NCI-H1694 (cell line): ENCODE measurements around the gene TAF15.

Source experiments
- DNase-seq: peaks from one replicate; lab custom pipeline; 2025; lab: John Stamatoyannopoulos, UW

The TAF15 gene

DNA sequence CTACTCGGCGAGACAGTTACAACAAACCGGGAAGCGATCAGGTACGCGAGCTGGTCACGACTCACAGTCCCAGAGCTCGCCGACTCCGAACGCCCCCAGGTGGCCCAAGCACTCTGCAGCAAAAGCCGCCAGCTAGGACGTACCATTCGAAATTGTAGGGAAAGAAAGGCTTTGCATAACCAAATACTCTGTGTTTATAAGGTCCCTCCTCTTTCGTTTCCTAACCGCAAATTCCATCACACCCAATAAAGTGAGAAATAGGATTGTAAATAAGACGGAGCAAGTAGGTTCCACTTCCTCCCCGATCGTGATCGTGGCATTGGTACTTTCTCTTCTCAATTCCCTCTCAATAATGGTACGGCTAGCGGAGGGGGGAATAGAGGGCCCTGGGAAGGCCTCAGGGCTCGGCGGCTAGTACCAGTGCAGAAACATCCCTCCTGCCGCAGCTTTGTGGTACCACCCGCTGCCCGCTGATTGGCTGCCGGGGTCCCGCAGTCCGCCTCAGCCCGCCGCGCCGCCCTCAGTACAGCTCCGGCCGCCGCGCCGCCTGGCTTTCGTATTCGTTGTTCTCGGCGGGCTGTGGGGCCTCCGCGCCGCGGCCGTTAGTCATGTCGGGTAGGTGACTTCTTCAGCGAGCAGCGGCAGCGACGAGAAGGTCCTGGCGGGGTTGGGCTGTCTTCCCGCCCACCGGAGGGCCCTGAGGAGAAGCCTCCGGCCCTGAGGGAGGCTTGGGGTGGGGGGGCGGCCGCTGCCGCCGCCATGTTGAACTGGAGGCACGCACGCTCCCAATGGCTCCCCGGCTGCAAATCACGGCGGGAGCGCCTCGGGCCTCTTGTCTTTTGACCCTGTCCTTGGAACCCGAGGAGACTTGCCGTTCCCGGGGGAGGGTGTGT, at the start of gene TAF15:
Gene TAF15, plus strand, starts transcription at position 523 of the 893 bp plus-strand sequence. Its CDS starts 86 bp downstream, at position 609.
- peak; percentile 97 for DNase-seq

DNA sequence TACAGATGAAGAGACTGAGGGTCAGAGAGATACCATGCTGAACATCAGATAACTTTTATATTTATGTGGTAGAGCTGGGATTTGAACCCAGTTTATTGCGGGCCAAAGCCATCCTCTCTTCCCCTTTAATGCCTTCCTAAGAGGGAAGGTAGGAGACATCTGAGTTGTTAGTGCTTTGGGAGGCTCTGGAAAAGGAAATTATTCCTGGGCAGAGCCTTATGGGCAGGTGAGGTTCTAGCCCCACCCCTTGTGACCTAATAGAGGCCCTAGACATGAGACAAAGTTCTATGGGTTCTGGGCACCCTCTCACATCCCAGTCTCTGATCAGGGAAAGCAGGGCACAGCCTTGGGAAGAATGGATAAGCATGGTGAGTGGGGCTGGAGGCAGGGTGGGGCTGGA, 48.7 kb upstream of the TAF15 start, which contains the start of gene C17orf50:
Gene C17orf50, plus strand, starts transcription at position 301 of the 400 bp plus-strand sequence. Its CDS starts 55 bp downstream, at position 356.
- DNase-seq, result no peak

DNA sequence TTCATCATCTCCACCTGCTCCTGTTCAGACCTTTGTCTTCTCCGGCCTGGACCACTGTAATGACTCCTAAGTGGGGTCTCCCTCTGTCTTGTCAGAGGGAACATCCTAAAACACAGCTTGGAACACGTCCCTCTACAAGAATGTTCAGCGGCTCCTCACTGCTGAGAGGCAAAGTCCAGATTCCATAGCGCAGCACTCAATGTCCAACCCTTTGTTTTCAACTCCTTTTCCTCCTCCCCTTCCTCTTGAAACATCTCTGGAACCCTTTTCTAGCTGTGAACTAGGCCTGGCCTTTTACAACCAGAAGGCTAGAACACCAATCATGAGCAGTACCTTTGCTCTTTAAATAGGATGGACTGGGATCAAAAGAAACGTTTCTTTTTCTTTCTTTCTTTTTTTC, 47.7 kb upstream of the TAF15 start:
- DNase-seq, result no peak

DNA sequence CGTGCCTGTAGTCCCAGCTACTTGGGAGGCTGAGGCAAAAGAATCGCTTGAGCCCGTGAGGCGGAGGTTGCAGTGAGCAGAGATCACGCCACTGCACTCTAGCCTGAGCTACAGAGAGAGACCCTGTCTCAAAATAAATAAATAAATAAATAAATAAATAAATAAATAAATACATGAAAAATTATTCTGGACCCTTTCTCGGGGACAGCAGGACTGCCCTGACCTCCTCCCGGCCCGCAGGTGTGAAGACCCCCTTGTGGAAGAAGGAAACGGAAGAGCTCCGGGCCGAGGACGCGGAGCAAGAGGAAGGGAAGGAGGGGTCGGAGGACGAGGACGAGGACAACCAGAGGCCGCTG, 45.5 kb upstream of the TAF15 start:
- no peak for DNase-seq

DNA sequence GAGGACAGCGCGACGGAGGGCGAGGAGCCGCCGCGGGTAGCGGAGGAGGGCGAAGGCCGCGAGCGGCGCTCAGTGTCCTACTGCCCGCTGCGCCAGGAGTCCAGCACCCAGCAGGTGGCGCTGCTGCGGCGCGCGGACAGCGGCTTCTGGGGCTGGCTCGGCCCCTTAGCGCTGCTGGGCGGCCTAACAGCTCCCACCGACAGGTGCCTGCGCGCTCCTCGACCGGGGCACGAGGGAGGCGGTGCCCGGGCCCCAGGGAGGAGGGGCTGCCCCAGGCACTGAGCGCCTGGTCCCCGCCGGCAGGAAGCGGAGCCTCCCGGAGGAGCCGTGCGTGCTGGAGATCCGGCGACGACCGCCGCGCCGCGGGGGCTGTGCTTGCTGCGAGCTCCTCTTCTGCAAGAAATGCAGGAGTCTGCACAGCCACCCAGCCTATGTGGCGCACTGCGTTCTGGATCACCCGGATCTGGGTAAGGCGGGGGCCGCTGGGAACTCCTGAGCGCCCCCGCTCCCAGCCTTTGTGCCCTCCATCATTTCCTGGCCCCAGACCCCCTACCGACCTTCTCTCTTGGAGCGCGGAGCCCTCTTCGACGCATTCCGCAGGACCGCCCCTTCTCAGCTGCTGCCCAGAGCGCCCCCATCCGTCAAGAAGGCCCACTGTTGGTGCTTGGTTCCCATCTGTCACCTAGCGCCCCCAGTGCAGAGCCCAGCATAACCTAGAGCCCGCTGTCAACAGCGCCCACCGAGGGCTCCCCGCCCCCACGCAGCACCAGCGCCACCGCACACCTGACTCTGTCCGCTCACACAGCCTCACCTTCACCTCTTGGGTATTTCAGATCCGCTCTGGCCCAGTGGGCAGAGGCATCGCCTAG, 44.9 kb upstream of the TAF15 start:
- peak; percentile 76 for DNase-seq

DNA sequence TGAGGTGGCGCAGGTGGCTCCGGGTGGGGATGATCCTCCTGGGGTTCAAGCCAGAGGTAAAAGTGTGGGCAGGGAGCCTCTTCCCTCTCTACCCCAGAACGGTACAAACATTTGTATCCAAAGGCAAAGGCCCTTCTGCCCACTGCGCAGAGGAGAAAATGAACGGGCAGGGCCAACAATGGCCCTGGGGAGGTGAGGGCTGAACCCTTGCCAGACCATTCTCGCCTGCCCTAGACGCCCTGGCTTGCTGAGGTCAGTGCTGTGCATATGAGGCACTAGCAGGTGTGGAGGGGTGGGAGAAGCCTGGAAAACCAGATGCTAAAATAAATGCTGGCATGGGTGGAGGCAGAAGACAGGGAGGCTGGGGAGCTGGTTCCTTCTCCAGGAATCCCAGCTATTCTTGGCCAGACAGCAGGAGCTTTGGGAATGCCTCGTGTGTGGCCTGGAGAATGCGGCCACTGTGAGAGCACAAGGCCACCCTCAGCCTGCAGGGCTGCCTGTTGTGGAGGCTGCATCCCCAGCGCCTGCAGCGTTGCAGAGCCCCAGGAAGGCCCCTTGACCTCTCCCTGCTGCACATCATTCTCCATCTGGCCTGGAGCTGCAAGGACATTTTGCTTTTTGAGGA, 44.1 kb upstream of the TAF15 start:
- no peak for DNase-seq

DNA sequence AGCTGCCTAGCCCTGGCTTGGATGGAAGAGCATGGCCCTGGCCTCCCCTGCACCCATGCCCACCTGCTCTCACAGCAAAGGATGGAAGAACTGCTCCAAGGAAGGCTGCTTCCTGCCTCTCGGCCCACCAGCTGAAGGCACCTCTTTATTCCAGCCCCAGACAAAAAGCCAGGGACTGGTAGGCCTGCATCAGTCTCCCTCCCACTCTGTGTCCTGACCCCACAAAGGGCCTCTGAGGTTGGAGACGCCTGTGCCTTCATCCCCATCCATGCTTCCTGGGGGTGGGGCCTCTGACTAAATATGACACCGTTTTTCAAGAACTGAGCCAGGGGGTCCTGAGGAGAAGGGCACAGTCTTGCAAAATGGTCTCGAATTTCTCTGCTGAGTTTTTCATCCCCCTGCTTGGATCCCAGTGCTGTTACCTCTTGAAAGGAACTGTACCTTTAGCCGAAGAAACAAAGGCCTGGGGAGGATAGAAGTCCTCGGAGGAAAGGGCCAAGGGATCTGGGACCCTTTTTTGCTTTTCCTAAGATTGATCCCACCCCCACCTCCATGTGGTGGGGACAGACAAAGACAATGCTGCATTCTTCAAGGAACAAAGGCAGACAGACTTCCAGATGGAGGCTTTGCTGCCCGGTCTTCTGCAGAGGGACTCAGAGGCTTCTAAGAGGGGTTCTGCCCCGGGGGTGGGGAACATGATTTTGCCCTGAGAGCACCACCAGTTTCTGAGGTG, 43.4 kb upstream of the TAF15 start:
- DNase-seq, result no peak

DNA sequence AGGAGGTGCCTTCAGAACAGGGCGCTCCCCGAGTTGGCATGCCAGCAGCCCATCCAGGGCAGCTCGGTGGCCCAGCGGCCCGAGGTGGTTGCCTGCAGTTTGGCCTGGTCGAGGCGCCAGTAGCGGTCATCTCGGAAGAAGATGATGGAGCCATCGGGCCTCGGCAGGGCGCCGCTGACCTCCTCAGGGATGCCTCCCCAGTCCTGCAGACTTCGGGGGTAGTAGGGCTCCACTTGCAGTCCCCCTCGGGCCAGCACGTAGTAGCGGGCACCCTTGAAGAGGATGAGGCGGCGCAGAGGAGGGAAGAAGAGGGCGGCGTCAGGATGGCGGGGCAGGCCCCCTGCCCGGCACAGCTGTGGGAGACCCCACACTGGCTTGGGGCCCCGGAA, 42.8 kb upstream of the TAF15 start:
- no peak for DNase-seq

DNA sequence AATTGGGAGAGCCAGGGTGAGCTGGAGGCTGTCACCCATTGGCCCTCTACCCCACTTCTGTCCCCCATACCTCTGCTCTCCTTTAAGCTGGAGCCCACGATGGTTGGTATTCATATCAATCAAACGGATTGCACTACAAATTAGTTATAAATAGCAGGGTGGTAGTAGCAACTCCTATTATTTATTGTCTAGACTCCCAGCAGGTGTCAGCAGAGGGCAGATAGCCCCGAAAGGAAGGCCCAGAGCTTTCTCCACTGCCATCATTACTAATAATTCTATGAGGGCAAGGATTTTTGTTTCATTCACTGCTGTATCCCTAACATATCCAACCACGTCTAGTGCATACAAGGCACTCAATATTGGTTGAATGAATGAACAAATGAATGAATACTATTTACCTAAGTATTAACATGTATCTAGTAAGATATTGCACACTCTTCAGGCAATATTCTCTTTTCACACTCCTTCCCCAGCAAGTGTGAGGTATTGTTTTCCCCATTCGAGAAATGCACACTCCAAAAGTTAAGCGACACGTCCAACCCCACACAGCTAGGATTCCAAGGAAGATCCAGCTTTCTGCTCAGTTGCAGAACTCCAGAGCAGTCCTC, 42.3 kb upstream of the TAF15 start:
- DNase-seq, result peak; percentile 76

DNA sequence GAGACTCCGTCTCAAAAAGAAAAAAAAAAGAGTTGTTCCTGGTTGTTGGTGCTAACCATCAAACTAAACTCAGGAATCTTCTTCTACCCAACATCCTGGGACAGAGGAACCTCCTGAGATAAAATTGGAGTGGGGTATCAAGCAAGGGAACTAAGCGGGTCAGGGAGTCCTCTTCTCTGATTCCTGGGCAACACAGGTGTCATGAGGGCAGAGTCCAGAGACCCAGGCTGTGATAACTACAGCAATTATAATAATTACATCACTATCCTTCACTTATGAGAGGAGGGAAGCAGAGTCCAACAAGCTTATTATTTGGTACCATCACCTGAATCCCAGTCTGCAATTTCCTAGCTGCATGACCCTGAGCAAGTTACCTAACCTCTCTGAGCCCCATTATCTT, 40.5 kb upstream of the TAF15 start:
- no peak for DNase-seq

DNA sequence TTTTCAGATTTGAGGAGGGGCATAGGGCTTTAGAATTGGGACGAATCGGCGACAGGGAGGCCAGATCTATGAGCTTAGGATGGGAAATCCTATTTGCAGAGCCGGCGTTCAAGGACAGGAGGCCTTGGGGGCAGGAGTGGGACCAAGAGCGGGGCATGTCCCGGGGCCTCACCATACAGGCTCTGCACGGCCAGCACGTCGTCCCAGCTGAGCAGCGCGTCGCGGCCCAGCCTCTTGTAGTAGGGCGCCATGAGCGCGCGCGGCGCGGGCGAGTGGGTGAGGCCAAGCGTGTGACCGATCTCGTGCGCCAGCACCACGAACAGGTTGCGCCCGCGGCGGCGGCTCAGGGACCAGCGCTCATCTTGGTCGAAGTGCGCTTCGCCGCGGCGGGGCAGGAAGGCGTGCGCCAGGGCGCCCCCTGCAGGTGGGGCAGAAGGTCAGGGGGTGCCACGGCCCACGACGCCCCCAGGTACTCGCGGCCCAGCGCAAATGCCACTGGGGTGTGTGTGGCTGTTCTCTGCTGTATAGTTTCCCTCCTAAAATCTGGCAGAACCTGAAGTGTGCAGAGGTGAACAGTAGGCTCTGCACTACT, 39.3 kb upstream of the TAF15 start:
- no peak for DNase-seq

DNA sequence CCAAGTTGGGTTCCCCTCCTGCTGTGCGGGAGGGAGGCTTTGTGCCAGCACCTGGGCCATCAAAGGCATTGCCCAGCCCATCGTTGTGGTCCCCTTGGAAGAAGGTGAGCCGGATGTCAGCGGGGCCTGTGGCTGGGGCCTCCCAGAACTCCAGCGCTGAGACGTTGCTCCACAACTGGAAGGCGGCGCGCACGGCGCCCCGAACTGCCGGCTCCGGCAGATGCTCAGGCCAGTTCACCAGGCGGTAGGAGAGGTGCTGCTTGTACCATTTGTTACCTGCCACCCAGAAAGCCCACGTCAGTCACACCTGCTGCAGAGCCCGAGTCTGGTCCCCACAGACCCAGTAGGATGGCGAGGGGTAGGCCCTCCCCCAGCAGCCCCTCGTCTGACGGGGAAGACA, 36.2 kb upstream of the TAF15 start:
- no peak for DNase-seq

DNA sequence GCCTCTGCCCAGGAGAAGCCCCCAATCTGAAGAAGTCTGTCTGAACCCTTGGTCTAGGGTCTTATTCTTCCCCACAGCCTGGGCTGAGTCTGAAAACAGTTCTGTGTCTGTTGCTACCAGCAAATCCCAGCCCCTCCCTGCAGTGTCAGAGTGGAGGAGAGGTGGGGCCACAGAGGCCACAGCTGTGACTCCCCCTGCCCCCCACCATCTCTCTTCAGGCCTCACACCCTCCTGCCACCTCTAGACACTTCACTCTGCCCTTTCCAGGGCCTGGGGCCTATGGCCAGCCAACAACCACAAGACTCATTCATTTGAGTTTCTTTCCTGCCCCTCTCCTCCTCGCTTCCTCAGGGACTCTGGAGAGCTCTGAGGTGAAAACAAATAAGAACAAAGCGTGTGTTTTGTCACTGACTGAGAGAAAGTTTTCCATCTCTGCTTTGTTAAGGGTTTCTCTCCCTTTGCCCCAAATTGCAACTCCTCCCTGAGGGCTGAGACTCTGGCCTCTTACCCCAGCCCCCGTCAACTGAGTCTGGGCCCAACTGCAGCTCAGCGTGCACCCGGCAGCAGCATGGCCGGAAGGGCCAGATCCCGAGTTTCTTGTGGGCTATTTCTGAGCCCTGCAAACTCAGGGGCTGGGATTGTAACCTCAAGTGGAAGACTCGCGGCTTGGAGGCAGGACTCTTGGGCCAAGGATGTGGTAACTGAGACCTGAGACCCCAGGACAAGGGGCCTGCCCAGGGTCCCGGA, 35.4 kb upstream of the TAF15 start:
- DNase-seq, result no peak

DNA sequence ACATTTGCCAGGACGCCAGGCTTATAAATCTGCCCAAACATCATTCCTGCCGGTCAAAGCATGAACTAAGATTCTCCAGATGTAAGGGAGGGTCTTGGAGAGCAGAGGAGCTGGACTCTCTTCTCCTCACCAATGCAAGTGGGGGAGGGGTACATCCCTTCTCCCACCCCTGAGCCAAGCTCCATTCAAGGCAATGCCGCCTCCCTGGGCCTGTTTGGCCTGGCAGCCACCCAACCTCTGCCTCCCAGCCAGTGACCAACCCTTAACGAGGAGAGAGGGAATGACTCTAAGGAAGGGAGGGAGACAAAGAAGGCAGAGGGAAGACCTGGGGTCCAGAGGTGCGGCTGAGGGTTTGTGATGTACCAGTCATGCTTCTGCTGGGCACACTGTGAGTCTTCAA, 34.8 kb upstream of the TAF15 start:
- no peak for DNase-seq

DNA sequence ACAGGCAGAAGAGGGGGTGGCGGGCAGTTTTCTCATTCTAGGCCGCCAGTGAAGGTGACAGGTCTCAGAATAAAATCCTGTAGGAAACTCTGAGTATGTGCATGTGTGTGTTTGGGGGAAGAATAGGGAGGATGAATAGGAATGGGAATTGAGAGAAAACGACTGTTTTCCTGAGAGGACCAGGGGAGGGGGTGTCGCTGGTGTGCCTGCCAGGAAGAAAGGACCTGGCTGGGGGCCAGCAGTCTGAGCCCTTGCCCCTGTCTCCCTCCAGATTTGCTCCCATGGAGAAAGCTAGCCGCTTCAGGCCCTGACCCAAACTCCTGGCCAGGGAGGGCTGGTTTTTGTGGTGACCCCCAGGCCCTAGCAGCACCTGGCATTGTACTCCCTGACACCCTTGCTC, 34.2 kb upstream of the TAF15 start:
- DNase-seq, result no peak

DNA sequence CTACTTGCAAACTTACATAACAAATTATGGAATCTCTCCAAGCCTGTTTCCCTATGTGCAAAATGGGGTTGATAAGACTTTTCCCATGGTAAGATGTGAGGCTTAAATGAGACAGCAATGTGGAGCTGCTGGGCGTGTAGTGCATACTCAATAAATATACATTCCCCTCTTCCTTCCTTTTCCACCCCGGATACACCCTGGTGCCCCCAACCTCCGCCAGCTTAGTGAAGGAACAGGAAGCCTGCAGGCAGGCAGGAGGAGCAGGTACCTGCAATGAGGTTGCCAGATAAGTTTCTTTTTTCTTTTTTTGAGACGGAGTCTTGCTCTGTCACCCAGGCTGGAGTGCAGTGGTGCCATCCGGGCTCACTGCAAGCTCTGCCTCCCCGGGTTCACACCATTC, 33.7 kb upstream of the TAF15 start:
- no peak for DNase-seq

DNA sequence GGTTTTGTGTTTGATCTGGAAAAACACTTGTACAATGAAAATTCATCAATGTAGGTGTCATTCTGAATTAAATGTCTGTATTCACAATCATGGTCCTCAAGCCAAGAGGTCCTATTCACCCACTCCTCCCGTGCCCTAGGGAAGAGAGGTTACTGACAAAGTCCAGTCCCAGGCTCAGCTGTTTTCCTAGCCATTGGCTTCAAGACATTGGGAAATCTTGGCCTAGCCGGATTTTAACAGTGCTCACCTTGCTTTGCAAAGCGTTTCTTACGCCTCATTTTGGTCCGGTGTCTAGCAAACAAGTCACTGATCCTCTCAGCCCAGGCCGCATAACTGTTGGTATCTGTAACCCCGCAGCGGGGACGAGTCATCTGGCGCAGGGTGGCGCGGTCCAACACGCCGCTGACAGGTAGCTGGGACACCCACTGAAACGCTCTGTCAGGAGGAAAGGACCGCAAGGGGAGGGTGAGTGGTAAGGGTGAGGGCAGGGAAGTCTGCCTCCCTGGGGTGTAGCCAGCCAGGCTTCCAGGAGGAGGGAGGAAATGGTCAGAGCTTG, 30.6 kb upstream of the TAF15 start:
- DNase-seq, result no peak

DNA sequence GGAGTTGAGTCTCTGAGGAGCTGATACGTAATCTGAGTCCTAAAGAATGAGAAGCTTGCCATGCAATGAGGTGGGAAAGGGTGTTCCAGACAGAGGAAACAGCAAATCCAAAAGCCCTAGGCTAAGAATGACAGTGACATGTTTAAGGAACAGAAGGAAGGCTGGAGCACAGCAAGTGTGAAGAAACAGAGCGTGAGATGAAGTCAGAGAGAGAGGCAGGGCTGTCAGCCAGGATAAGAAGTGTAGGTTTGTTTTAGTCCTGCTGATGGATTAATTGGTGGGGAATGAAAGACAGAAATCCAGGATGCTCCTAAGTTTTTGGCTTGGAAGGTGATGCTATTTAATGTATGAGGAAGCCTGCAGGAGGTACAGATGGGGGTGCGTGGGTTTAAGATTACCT, 28.3 kb upstream of the TAF15 start:
- no peak for DNase-seq

DNA sequence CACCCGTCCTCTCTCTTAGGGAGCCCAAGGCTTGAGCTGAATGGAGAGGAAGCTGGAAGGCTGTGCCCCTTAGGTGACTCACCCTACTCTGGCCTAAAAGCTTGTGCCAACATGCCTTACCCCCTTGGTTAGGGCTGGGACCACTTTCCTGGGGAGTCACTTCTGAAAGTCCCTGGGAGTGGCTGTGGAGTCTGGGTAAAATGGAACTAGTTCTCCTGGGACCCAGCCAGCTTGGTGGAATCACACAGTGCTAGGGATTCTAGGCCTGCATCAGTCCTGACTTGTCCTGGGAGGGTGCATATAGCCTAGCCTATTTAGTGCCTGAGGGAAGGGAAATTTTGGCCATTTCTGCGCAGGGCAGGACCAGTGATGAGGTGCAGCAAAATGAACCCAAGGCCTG, 24.4 kb upstream of the TAF15 start:
- no peak for DNase-seq

DNA sequence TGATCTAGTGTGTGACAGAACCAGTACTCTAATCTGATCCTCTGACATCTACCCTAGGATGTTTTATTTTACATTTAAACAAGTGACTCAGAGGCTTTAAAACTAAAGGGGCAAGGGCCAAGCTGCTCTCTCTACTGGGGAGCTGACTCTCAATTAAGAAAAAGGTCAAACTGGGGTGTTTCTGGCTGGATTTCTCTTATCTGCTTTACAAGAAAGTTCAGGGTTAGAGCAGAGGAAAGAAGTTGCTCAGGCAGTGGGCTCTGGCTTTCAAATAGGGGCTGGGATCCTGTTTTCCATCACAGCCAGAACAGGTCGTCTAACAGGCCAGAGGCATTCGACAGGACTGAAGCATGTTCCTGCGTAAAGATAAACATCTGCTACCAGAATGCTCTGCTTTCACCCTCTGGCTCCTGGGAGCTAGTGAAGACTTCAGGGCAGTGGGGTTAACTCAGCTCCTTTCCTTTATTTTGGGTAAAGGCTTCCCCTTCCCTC, 22.3 kb upstream of the TAF15 start:
- no peak for DNase-seq
